HEK293 (cell line): Measurements from ENCODE around the gene CBX5.

Experiments
- CTCF ChIA-PET: fragments of 350-600 bp; formaldehyde crosslinking; extraction: SDS; loops from one replicate; lab custom pipeline; 2021; ENCODE audit warnings: antibody characterized with exemption; lab: Yijun Ruan, JAX
- POLR2A ChIA-PET: fragments of 300-600 bp; formaldehyde crosslinking; extraction: SDS; loops from one replicate; lab custom pipeline; 2020; ENCODE audit warnings: antibody characterized with exemption, inconsistent platforms; lab: Yijun Ruan, JAX
- H3K27ac ChIP-seq: fragments of 200-500 bp; sonication (Bioruptor generic); 2 replicates; pipeline ENCODE4 v1.5.1; 2014; ENCODE audit warnings: low read depth, low read length, control low read depth, inconsistent platforms; ENCODE audit errors: extremely low read depth
- H3K36me3 ChIP-seq, 2 experiments: fragments of 200-500 bp in 1 of 2; sonication (Bioruptor generic) in 1 of 2; 1 replicate in 1 of 2; 2 replicates in 1 of 2; pipeline ENCODE4 v1.5.1; 2014 to 2017; ENCODE audit warnings: inconsistent platforms in 2 of 2, low read length in 2 of 2; ENCODE audit not compliant: control insufficient read depth in 2 of 2, insufficient read depth in 1 of 2
- H3K4me1 ChIP-seq: fragments of 200-500 bp; sonication (Bioruptor generic); 2 replicates; pipeline ENCODE4 v1.5.1; 2014; ENCODE audit warnings: mild to moderate bottlenecking, low read length, inconsistent platforms; ENCODE audit not compliant: control insufficient read depth, insufficient read depth
- H3K4me3 ChIP-seq: 2 replicates; pipeline ENCODE4 v1.5.1; 2011; ENCODE audit warnings: low read depth, mild to moderate bottlenecking, control low read depth, low read length, moderate library complexity
- H3K9me3 ChIP-seq: fragments of 200-500 bp; sonication (Bioruptor generic); 2 replicates; pipeline ENCODE4 v1.5.1; 2014; ENCODE audit warnings: low read depth, low read length, inconsistent platforms; ENCODE audit not compliant: control insufficient read depth, insufficient read depth
- FEZF1 ChIP-seq: fragments of 450-650 bp; formaldehyde crosslinking; IDR thresholded peaks from 2 replicates; pipeline ENCODE4 v1.5.1; 2016; ENCODE audit warnings: missing biosample characterization, missing genetic modification characterization
- HOXC10 ChIP-seq: sonication (generic); formaldehyde crosslinking; IDR thresholded peaks from 2 replicates; pipeline ENCODE4 v1.8.1; 2023; ENCODE audit warnings: mild to moderate bottlenecking, missing genetic modification reagents
- HOXD13 ChIP-seq: sonication (generic); formaldehyde crosslinking; IDR thresholded peaks from 2 replicates; pipeline ENCODE4 v1.8.0; 2022; ENCODE audit warnings: missing genetic modification reagents, borderline replicate concordance
- MYNN ChIP-seq: fragments of 450-650 bp; formaldehyde crosslinking; IDR thresholded peaks from 2 replicates; pipeline ENCODE4 v1.5.1; 2016; ENCODE audit warnings: missing biosample characterization, missing genetic modification characterization, borderline replicate concordance
- ZBTB1 ChIP-seq: fragments of 450-650 bp; formaldehyde crosslinking; IDR thresholded peaks from 2 replicates; pipeline ENCODE4 v1.5.1; 2016; ENCODE audit warnings: missing biosample characterization, missing genetic modification characterization
- ZFP41 ChIP-seq: fragments of 450-650 bp; formaldehyde crosslinking; IDR thresholded peaks from 2 replicates; pipeline ENCODE4 v1.5.1; 2016; ENCODE audit warnings: missing biosample characterization, missing genetic modification characterization, borderline replicate concordance
- ZNF10 ChIP-seq: fragments of 450-650 bp; formaldehyde crosslinking; IDR thresholded peaks from 2 replicates; pipeline ENCODE4 v1.5.1; 2017; ENCODE audit warnings: missing biosample characterization, missing genetic modification characterization
- ZNF214 ChIP-seq: fragments of 450-650 bp; formaldehyde crosslinking; IDR thresholded peaks from 2 replicates; pipeline ENCODE4 v1.5.1; 2017; ENCODE audit warnings: missing biosample characterization, mild to moderate bottlenecking, missing genetic modification characterization, borderline replicate concordance
- ZNF23 ChIP-seq: fragments of 450-650 bp; formaldehyde crosslinking; IDR thresholded peaks from 2 replicates; pipeline ENCODE4 v1.5.1; 2016; ENCODE audit warnings: missing biosample characterization, missing genetic modification characterization, borderline replicate concordance
- ZNF311 ChIP-seq: fragments of 450-650 bp; formaldehyde crosslinking; IDR thresholded peaks from 2 replicates; pipeline ENCODE4 v1.5.1; 2017; ENCODE audit warnings: missing biosample characterization, missing genetic modification characterization, borderline replicate concordance
- ZNF335 ChIP-seq: fragments of 450-650 bp; formaldehyde crosslinking; conservative IDR thresholded peaks from 2 replicates; pipeline ENCODE4 v1.5.1; 2016; ENCODE audit warnings: missing biosample characterization, missing genetic modification characterization
- ZNF610 ChIP-seq: fragments of 450-650 bp; formaldehyde crosslinking; IDR thresholded peaks from 2 replicates; pipeline ENCODE4 v1.5.1; 2016; ENCODE audit warnings: missing biosample characterization, missing genetic modification characterization, borderline replicate concordance
- ZNF623 ChIP-seq: fragments of 450-650 bp; formaldehyde crosslinking; IDR thresholded peaks from 2 replicates; pipeline ENCODE4 v1.5.1; 2016; ENCODE audit warnings: missing biosample characterization, missing genetic modification characterization
- ZNF677 ChIP-seq: fragments of 450-650 bp; IDR thresholded peaks from 2 replicates; pipeline ENCODE4 v1.5.0; 2018; ENCODE audit warnings: missing biosample characterization, mild to moderate bottlenecking, missing genetic modification characterization, moderate library complexity
- TF ChIP-seq, protein P1 (sequence below): fragments of 450-650 bp; formaldehyde crosslinking; IDR thresholded peaks from 2 replicates; pipeline ENCODE4 v1.5.1; 2016; ENCODE audit warnings: missing biosample characterization, missing genetic modification characterization
- TF ChIP-seq, protein P2 (sequence below): fragments of 450-650 bp; formaldehyde crosslinking; IDR thresholded peaks from 2 replicates; pipeline ENCODE4 v1.5.1; 2017; ENCODE audit warnings: missing biosample characterization, missing genetic modification characterization
- TF ChIP-seq, protein P3 (sequence below): fragments of 450-650 bp; formaldehyde crosslinking; conservative IDR thresholded peaks from 2 replicates; pipeline ENCODE4 v1.5.1; 2016; ENCODE audit warnings: low read depth, missing biosample characterization, missing genetic modification characterization
- TF ChIP-seq, protein P4 (sequence below): fragments of 450-650 bp; formaldehyde crosslinking; IDR thresholded peaks from 2 replicates; pipeline ENCODE4 v1.5.1; 2016; ENCODE audit warnings: missing biosample characterization, missing genetic modification characterization

The CBX5 gene

DNA sequence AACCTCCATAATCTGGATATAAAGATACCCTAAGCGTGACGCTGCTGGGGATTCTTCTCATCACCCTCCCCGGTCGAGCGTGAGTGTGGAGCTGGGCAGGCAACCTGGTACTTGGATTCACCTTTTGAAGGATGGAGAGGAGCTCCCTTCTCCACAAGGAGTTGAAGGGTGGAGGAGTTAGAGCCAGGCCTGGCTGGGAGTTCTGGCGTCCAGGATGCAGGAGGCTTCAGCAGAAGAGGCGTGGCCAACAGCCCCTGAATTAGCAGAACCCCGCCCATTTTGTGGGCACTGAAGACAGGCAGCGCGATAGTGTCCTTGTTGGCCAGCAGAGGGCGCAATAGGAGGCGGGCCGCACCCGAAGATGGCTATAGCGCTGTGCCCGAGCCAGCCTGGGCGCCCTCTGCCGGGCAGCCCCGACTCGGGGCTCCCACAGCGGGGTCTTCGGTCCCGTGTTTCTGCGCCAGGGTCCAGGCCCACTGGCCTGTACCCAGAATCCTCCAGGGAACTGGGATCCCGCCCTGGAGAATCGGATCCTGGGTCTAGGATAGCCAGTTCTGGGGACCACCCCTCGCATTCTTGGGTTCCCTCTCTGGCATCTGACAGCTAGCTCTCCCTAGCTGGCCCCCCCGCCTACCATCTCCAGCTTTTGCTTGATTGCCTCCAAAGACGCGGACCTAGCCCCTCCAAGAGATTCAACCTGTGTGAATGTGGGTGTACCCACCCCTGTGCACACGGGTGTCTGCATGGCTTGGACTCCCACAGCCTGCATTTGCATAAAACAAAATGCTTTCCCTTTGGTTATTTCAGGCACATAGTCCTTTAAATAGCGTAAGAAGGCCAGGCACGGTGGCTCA is 65.1 kb downstream of the CBX5 start (continued):
- TF ChIP-seq ZNF623 (tag by site-specific recombination) (no peak), ZNF23 (tag by site-specific recombination) (no peak), ZFP41 (tag by site-specific recombination) (no peak), ZNF677 (tag by site-specific recombination) (no peak), HOXC10 (CRISPR knock-in tag) (no peak), HOXD13 (CRISPR knock-in tag) (no peak), ZNF610 (0 out of 2 replicates have a peak, but pooled peaks have one; percentile 28), ZNF10 (tag by site-specific recombination) (0 out of 2 replicates have a peak, but pooled peaks have one; percentile 63), MYNN (tag by site-specific recombination) (no peak), ZNF214 (tag by site-specific recombination) (no peak), ZNF311 (tag by site-specific recombination) (no peak)
- TF ChIP-seq, protein P1, sequence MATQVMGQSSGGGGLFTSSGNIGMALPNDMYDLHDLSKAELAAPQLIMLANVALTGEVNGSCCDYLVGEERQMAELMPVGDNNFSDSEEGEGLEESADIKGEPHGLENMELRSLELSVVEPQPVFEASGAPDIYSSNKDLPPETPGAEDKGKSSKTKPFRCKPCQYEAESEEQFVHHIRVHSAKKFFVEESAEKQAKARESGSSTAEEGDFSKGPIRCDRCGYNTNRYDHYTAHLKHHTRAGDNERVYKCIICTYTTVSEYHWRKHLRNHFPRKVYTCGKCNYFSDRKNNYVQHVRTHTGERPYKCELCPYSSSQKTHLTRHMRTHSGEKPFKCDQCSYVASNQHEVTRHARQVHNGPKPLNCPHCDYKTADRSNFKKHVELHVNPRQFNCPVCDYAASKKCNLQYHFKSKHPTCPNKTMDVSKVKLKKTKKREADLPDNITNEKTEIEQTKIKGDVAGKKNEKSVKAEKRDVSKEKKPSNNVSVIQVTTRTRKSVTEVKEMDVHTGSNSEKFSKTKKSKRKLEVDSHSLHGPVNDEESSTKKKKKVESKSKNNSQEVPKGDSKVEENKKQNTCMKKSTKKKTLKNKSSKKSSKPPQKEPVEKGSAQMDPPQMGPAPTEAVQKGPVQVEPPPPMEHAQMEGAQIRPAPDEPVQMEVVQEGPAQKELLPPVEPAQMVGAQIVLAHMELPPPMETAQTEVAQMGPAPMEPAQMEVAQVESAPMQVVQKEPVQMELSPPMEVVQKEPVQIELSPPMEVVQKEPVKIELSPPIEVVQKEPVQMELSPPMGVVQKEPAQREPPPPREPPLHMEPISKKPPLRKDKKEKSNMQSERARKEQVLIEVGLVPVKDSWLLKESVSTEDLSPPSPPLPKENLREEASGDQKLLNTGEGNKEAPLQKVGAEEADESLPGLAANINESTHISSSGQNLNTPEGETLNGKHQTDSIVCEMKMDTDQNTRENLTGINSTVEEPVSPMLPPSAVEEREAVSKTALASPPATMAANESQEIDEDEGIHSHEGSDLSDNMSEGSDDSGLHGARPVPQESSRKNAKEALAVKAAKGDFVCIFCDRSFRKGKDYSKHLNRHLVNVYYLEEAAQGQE, result peak; percentile 52; the same call in 1 of the 2 replicates
- TF ChIP-seq, protein P2, sequence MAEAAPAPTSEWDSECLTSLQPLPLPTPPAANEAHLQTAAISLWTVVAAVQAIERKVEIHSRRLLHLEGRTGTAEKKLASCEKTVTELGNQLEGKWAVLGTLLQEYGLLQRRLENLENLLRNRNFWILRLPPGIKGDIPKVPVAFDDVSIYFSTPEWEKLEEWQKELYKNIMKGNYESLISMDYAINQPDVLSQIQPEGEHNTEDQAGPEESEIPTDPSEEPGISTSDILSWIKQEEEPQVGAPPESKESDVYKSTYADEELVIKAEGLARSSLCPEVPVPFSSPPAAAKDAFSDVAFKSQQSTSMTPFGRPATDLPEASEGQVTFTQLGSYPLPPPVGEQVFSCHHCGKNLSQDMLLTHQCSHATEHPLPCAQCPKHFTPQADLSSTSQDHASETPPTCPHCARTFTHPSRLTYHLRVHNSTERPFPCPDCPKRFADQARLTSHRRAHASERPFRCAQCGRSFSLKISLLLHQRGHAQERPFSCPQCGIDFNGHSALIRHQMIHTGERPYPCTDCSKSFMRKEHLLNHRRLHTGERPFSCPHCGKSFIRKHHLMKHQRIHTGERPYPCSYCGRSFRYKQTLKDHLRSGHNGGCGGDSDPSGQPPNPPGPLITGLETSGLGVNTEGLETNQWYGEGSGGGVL (tag by site-specific recombination), result no peak
- TF ChIP-seq, protein P3, sequence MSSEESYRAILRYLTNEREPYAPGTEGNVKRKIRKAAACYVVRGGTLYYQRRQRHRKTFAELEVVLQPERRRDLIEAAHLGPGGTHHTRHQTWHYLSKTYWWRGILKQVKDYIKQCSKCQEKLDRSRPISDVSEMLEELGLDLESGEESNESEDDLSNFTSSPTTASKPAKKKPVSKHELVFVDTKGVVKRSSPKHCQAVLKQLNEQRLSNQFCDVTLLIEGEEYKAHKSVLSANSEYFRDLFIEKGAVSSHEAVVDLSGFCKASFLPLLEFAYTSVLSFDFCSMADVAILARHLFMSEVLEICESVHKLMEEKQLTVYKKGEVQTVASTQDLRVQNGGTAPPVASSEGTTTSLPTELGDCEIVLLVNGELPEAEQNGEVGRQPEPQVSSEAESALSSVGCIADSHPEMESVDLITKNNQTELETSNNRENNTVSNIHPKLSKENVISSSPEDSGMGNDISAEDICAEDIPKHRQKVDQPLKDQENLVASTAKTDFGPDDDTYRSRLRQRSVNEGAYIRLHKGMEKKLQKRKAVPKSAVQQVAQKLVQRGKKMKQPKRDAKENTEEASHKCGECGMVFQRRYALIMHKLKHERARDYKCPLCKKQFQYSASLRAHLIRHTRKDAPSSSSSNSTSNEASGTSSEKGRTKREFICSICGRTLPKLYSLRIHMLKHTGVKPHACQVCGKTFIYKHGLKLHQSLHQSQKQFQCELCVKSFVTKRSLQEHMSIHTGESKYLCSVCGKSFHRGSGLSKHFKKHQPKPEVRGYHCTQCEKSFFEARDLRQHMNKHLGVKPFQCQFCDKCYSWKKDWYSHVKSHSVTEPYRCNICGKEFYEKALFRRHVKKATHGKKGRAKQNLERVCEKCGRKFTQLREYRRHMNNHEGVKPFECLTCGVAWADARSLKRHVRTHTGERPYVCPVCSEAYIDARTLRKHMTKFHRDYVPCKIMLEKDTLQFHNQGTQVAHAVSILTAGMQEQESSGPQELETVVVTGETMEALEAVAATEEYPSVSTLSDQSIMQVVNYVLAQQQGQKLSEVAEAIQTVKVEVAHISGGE (tag by site-specific recombination), result no peak; the same call in 1 of the 2 replicates

DNA sequence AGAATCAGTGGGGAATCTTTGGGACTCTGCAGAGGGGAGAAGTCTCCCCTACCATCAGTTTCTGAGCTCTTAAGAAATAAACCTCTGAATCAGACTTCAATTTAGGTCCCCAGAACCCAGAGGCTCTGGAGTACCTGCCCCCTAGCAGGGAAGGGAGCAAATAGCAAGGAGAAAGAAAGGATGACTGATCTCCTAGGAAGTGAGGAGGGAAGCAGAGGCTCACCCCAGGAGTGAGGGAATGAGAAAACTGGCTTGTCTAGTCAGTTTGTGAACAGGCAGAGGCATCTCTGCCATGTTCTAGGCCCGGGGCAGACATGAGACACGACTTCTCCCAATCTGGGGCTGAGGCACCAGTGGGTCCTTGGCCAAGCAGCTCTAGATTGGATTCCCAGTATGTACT is 66.8 kb downstream of the CBX5 start:
- Histone ChIP-seq H3K36me3 (no peaks in the 10 kb centered on the region), H3K4me3 (no peak overlapping the region), H3K4me1 (no peaks in the 10 kb centered on the region), H3K9me3 (no peaks in the 10 kb centered on the region), H3K27ac (no peak overlapping the region)
- ChIA-PET CTCF (interaction anchor here (0.6 to 5.1 kb wide), 16 partner anchors 9 to 227 kb away, joined by 3 to 87 read pairs (median 6); partner anchors contain the start of genes HOXC10, HOXC5, HOXC8 and HOXC9), POLR2A (interaction anchor here (0.7 kb wide), 1 partner anchor 155 kb away, joined by 3 read pairs; no protein-coding TSS in a partner anchor)
- TF ChIP-seq FEZF1 (tag by site-specific recombination) (no peak), ZBTB1 (tag by site-specific recombination) (no peak), ZNF335 (tag by site-specific recombination) (0 out of 2 replicates have a peak, but pooled peaks have one; percentile 14)
- TF ChIP-seq, protein P4, sequence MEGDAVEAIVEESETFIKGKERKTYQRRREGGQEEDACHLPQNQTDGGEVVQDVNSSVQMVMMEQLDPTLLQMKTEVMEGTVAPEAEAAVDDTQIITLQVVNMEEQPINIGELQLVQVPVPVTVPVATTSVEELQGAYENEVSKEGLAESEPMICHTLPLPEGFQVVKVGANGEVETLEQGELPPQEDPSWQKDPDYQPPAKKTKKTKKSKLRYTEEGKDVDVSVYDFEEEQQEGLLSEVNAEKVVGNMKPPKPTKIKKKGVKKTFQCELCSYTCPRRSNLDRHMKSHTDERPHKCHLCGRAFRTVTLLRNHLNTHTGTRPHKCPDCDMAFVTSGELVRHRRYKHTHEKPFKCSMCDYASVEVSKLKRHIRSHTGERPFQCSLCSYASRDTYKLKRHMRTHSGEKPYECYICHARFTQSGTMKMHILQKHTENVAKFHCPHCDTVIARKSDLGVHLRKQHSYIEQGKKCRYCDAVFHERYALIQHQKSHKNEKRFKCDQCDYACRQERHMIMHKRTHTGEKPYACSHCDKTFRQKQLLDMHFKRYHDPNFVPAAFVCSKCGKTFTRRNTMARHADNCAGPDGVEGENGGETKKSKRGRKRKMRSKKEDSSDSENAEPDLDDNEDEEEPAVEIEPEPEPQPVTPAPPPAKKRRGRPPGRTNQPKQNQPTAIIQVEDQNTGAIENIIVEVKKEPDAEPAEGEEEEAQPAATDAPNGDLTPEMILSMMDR, result peak; percentile 17; the same call in 1 of the 2 replicates
